ENCODE measurements around the gene SNX27. TPM values are rescaled to one million over a fixed set of nuclear protein-coding genes. Genes with fewer than 3 reads are reported as not detected.

SNX27 gene
- polyA plus RNA-seq, 1 donor (not counting 4 experiments of a cell fraction or from before 2014, with no cell fraction given) = 15.7 TPM

DNA sequence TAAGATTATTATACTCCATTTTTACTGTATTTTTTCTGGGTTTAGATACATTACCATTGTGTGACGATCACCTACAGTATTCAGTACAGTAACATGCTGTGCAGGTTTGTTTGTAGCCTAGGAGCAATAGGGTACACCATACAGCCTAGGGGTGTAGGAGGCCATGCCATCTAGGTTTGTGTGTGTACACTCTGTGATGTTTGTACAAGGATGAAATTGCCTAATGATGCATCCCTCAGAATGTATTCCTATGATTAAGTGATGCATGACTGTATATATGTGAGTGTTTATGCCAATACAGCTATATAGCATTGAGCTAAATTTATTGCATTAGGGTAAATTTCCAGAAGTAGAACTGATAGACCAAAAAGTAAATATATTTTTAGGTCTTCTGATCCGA is 48.5 kb upstream of the SNX27 start:
- Histone ChIP-seq H3K9me3 (ENCODE audit: control insufficient read depth, low read depth, low read length) (no peaks in the 10 kb centered on the region), H3K79me2 (ENCODE audit: control insufficient read depth, insufficient read depth, low read length) (peaks cover 37% of the 10 kb centered on the region), H3K36me3 (ENCODE audit: control insufficient read depth in 2 of 2, extremely low read depth in 1 of 2, insufficient read depth in 2 of 2, low read length in 2 of 2) (peaks cover 34 to 51% of the 10 kb centered on the region in 2 experiments), H3K4me3 (ENCODE audit: control insufficient read depth in 2 of 3, extremely low read depth in 1 of 3, insufficient read depth in 2 of 3, low read depth in 1 of 3, low read length in 3 of 3) (no peak overlapping the region), H3K27ac (ENCODE audit: control insufficient read depth, insufficient read depth, low read length) (no peak overlapping the region), H3K9ac (ENCODE audit: control insufficient read depth, extremely low read depth, insufficient read depth, low read length) (no peak overlapping the region), H3K27me3 (ENCODE audit: control insufficient read depth, extremely low read depth, insufficient read depth, low read length) (no peaks in the 10 kb centered on the region), H3K4me2 (ENCODE audit: control insufficient read depth, extremely low read depth, insufficient read depth, low read depth, low read length) (no peak overlapping the region), H3K4me1 (ENCODE audit: control insufficient read depth, extremely low read depth, insufficient read depth, low read length) (peaks cover 40% of the 10 kb centered on the region), H2AFZ (ENCODE audit: control insufficient read depth, low read length) (no peak overlapping the region), H3K9me1 (ENCODE audit: control insufficient read depth, extremely low read depth, insufficient read depth, low read length) (peaks cover 2% of the 10 kb centered on the region), H4K20me1 (ENCODE audit: control insufficient read depth, extremely low read depth, insufficient read depth, low read length) (peaks cover 10% of the 10 kb centered on the region)
- FAIRE-seq (no peak), DNase-seq (ENCODE audit: low read depth, low spot score) (no peak)
- TF ChIP-seq, protein P1, sequence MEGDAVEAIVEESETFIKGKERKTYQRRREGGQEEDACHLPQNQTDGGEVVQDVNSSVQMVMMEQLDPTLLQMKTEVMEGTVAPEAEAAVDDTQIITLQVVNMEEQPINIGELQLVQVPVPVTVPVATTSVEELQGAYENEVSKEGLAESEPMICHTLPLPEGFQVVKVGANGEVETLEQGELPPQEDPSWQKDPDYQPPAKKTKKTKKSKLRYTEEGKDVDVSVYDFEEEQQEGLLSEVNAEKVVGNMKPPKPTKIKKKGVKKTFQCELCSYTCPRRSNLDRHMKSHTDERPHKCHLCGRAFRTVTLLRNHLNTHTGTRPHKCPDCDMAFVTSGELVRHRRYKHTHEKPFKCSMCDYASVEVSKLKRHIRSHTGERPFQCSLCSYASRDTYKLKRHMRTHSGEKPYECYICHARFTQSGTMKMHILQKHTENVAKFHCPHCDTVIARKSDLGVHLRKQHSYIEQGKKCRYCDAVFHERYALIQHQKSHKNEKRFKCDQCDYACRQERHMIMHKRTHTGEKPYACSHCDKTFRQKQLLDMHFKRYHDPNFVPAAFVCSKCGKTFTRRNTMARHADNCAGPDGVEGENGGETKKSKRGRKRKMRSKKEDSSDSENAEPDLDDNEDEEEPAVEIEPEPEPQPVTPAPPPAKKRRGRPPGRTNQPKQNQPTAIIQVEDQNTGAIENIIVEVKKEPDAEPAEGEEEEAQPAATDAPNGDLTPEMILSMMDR (optimal IDR thresholded peaks at IDR 0.05 in 1 of 3, IDR thresholded peaks at IDR 0.05 in 1 of 3, conservative IDR thresholded peaks at IDR 0.05 in 1 of 3; ENCODE audit: extremely low read depth in 1 of 3, insufficient read depth in 2 of 3, low read length in 3 of 3) = no peak
- dilution Hi-C loops (cut with MboI; ENCODE audit: extremely low pct_ligation_motif_present, low sequenced_read_pairs) = no loop called here

DNA sequence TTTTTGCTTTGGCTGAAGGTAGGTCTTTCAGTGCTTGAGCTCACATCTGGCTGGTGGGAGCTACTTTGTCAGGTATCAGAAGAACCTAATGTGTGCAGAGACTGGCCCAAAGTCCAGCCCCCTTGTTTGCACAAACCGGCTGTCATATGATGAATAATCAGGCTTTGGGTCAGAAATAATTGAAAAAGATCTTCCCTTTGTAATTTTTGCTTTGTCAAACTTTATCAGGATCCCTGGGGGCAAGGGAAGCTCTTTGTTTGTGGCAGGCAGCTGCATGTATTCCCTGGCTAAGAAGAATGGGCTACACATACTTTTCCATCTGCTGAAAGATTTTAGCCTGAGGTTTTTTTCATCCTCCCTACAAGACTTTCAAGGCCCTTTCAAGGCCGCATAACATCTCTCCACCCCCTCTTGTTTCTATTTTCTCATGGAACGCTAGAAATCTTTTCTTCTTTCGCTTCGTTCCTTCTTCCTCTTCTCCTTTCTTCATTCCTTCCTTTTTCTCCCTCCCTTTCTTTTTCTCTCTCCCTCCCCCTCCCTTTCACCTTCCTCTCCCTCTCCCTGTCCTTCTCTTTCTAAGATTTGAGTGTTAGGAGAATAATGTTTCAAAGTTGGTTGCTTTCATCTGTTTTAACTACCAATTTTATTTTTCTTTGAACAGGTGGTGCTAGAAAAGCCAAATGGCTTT is 46.2 kb upstream of the SNX27 start:
- dilution Hi-C loops (cut with MboI; ENCODE audit: extremely low pct_ligation_motif_present, low sequenced_read_pairs) = no loop called here
- H3K9ac ChIP-seq (ENCODE audit: control insufficient read depth, extremely low read depth, insufficient read depth, low read length) = peak overlapping the region; percentile 10
- H3K4me3 ChIP-seq (ENCODE audit: control insufficient read depth in 2 of 3, extremely low read depth in 1 of 3, insufficient read depth in 2 of 3, low read depth in 1 of 3, low read length in 3 of 3) = no peak overlapping the region
- H4K20me1 ChIP-seq (ENCODE audit: control insufficient read depth, extremely low read depth, insufficient read depth, low read length) = peaks cover 13% of the 10 kb centered on the region
- no peak overlapping the region for H2AFZ ChIP-seq (ENCODE audit: control insufficient read depth, low read length)
- H3K4me2 ChIP-seq (ENCODE audit: control insufficient read depth, extremely low read depth, insufficient read depth, low read depth, low read length) = peak overlapping the region; percentile 47
- H3K27me3 ChIP-seq (ENCODE audit: control insufficient read depth, extremely low read depth, insufficient read depth, low read length) = no peaks in the 10 kb centered on the region
- H3K9me1 ChIP-seq (ENCODE audit: control insufficient read depth, extremely low read depth, insufficient read depth, low read length) = peaks cover 2% of the 10 kb centered on the region
- FAIRE-seq (peak; percentile 81), DNase-seq (ENCODE audit: low read depth, low spot score) (no peak)
- H3K36me3 ChIP-seq (ENCODE audit: control insufficient read depth in 2 of 2, extremely low read depth in 1 of 2, insufficient read depth in 2 of 2, low read length in 2 of 2) = peaks cover 28 to 56% of the 10 kb centered on the region in 2 experiments
- no peaks in the 10 kb centered on the region for H3K9me3 ChIP-seq (ENCODE audit: control insufficient read depth, low read depth, low read length)
- peak overlapping the region; percentile 41 for H3K27ac ChIP-seq (ENCODE audit: control insufficient read depth, insufficient read depth, low read length)
- peaks cover 63% of the 10 kb centered on the region for H3K4me1 ChIP-seq (ENCODE audit: control insufficient read depth, extremely low read depth, insufficient read depth, low read length)
- no peak for TF ChIP-seq EZH2 (IDR thresholded peaks at IDR 0.05; ENCODE audit: low read length)
- TF ChIP-seq, protein P1 (optimal IDR thresholded peaks at IDR 0.05 in 1 of 3, IDR thresholded peaks at IDR 0.05 in 1 of 3, conservative IDR thresholded peaks at IDR 0.05 in 1 of 3; ENCODE audit: extremely low read depth in 1 of 3, insufficient read depth in 2 of 3, low read length in 3 of 3) = no peak
- peaks cover 18% of the 10 kb centered on the region for H3K79me2 ChIP-seq (ENCODE audit: control insufficient read depth, insufficient read depth, low read length)

Data from keratinocyte (primary cell).